ENCODE results near the gene CXCL5. TPM values are rescaled to one million over a fixed set of nuclear protein-coding genes. Genes with fewer than 3 reads are reported as not detected.

Gene CXCL5
- total and polyA plus RNA-seq, 9 donors, result 0.05 to 0.34 (median 0.12) TPM; not detected in 4

DNA sequence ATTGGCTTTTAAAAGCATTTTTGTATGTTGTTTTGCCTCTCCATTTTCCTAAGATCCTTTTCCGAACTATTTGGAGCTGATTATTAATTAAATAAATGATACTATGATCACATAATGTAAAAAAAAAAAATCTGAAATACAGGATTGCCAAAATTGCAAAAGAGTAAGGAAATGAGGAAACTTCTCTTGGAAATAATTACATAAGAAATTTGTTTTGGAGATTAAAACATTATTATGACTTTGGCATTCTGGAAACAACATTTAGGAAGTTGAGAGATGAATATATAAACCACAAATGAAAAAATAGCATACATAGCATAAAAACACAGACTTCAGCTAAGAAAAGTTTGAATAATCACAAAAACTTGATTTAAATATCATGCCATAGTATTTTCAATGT, 50.2 kb downstream of the CXCL5 start:
- no peak for DNase-seq
- no peak overlapping the region for H3K4me3 ChIP-seq

DNA sequence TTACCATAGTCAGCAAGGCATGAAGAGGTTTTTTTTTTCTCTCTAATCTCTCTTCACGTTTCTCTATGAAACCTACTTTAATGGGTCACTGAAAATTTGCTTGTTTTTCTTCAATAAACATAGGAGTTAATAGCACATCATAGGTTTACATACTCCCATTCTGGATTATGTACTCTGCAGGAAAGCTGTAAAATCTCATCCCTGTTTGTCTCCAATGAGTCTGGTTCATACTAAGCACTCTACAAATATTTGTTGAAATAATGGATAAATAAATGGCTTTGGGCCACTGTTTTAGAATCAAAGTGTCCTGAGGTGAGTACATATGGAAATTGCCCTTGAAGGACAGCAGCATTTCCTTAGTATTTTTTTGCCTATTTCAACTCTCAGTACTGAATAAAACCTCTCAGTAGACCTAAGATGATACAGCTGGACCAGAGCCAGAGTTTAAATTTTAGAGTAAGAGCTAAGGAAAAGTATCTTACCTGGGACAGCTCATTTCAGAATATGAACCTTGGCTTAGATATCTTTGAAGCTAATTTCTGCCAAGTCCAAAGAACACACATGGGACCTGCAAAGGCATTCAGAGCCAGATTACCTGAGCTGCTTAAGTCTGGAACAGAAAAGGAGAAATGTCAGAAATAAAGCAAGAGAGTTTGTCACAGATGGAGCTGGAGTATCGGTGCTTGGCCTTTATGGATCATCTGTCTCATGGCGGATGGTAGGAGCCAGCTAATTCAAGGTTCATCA, 51.1 kb downstream of the CXCL5 start:
- Histone ChIP-seq H3K9me3 (no peaks in the 10 kb centered on the region), H3K4me3 (no peak overlapping the region), H3K27me3 (no peaks in the 10 kb centered on the region), H3K36me3 (no peaks in the 10 kb centered on the region), H3K4me1 (ENCODE audit: insufficient read depth) (no peaks in the 10 kb centered on the region), H3K27ac (no peak overlapping the region)
- TF ChIP-seq POLR2A (IDR thresholded peaks at IDR 0.05), result no peak
- TF ChIP-seq, protein P1, sequence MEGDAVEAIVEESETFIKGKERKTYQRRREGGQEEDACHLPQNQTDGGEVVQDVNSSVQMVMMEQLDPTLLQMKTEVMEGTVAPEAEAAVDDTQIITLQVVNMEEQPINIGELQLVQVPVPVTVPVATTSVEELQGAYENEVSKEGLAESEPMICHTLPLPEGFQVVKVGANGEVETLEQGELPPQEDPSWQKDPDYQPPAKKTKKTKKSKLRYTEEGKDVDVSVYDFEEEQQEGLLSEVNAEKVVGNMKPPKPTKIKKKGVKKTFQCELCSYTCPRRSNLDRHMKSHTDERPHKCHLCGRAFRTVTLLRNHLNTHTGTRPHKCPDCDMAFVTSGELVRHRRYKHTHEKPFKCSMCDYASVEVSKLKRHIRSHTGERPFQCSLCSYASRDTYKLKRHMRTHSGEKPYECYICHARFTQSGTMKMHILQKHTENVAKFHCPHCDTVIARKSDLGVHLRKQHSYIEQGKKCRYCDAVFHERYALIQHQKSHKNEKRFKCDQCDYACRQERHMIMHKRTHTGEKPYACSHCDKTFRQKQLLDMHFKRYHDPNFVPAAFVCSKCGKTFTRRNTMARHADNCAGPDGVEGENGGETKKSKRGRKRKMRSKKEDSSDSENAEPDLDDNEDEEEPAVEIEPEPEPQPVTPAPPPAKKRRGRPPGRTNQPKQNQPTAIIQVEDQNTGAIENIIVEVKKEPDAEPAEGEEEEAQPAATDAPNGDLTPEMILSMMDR (IDR thresholded peaks at IDR 0.05), result no peak
- TF ChIP-seq EP300 (IDR thresholded peaks at IDR 0.05), result no peak
- WGBS, 3 donors, result 65 to 77% (median 68%) methylated on average over 3 of the region's 3 CpGs
- DNase-seq, result no peak
- intact Hi-C loops (cut with DNase I), result no loop called here

More for the DNA sequence above, 50.2 kb downstream of the CXCL5 start:
- Histone ChIP-seq H3K4me1 (ENCODE audit: insufficient read depth) (no peaks in the 10 kb centered on the region), H3K9me3 (no peaks in the 10 kb centered on the region), H3K27me3 (no peaks in the 10 kb centered on the region), H3K36me3 (no peaks in the 10 kb centered on the region), H3K27ac (no peak overlapping the region)
- 15 to 39% (median 15%) methylated on average over 1 of the region's 1 CpG for WGBS, 3 donors
- intact Hi-C loops (cut with DNase I), result no loop called here
- no peak for TF ChIP-seq POLR2A (IDR thresholded peaks at IDR 0.05)
- no peak for TF ChIP-seq EP300 (IDR thresholded peaks at IDR 0.05)
- TF ChIP-seq, protein P1 (IDR thresholded peaks at IDR 0.05), result no peak

DNA sequence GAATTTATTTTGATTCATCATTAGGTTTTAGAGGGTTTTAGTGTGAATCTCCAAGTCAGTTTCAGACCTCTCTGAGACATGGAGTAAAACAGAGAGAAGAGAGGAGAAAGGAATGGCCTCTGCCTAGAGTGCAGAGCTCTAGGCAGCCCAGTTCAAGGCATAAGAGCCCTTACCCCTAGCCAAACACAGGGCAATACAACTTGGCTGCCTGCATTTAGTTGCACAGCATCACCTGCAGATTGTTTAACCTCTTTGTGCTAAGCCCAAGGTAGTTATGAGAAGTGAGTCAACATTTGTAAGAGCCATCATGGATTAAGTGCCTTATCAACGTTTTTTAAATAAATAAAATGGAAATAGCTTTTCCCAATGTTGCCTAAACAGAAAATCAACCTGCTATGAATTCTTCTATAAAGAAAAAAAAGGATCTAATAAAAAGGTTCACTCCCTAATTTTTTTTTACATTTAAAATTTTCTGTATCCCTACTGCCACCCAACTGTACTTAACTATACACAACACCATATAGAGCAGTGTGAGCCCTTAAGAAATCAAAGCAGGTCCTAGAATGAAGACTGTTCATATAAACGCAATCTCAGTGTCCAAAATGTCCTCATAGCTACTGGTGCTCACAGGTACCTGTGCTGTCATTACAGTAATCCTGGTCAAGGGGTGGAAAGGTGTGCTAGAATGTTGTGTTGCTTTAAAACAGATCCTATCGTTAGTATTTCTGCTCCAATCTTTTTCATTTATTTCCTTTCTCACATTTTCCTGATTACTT, 52.6 kb downstream of the CXCL5 start:
- WGBS, 3 donors, result 70 to 78% (median 71%) methylated on average over 3 of the region's 3 CpGs
- intact Hi-C loops (cut with DNase I), result no loop called here

More for the DNA sequence above, 52.6 kb downstream of the CXCL5 start:
- TF ChIP-seq, protein P1 (IDR thresholded peaks at IDR 0.05), result no peak
- TF ChIP-seq POLR2A (IDR thresholded peaks at IDR 0.05) (no peak), EP300 (IDR thresholded peaks at IDR 0.05) (no peak)
- no peaks in the 10 kb centered on the region for H3K36me3 ChIP-seq
- no peaks in the 10 kb centered on the region for H3K9me3 ChIP-seq
- DNase-seq, result no peak
- no peaks in the 10 kb centered on the region for H3K27me3 ChIP-seq
- H3K27ac ChIP-seq, result no peak overlapping the region
- no peak overlapping the region for H3K4me3 ChIP-seq
- H3K4me1 ChIP-seq (ENCODE audit: insufficient read depth), result no peaks in the 10 kb centered on the region

Small RNA genes within 50 kb of the gene (small RNA-seq; reads per million reads assigned to genes)
- not detected for gene RN7SL218P

Other genes with a start within 250 kb of the CXCL5 start
- gene CXCL6, start 162.0 kb downstream of the CXCL5 start, total RNA-seq, result 1 to 10 TPM in 1 of 7 donors, under 1 TPM in 4, not detected in 2; 0.12 to 1.5 (median 0.15) TPM
- under 1 TPM; 0.20 to 0.75 TPM for gene CXCL6, start 162.0 kb downstream of the CXCL5 start, polyA plus RNA-seq
- not detected for gene PF4V1, start 145.4 kb downstream of the CXCL5 start, total RNA-seq
- not detected for gene PF4V1, start 145.4 kb downstream of the CXCL5 start, polyA plus RNA-seq
- gene CXCL1, start 129.3 kb downstream of the CXCL5 start, total RNA-seq, result 10 to 100 TPM in 1 of 7 donors, 1 to 10 TPM in 4, under 1 TPM in 2; 0.40 to 28.5 (median 1.5) TPM
- 1 to 10 TPM; 1.4 to 8.2 TPM for gene CXCL1, start 129.3 kb downstream of the CXCL5 start, polyA plus RNA-seq
- gene PF4, start 16.6 kb downstream of the CXCL5 start, total RNA-seq, result under 1 TPM in 1 of 7 donors, not detected in 6; 0.72 TPM
- not detected for gene PF4, start 16.6 kb downstream of the CXCL5 start, polyA plus RNA-seq
- gene PPBP, start 10.5 kb downstream of the CXCL5 start, total RNA-seq, result under 1 TPM in 1 of 7 donors, not detected in 6; 0.53 TPM
- gene PPBP, start 10.5 kb downstream of the CXCL5 start, polyA plus RNA-seq, result under 1 TPM in 1 of 2 donors, not detected in 1; 0.80 TPM
- gene CXCL3, start 40.0 kb upstream of the CXCL5 start, total RNA-seq, result 10 to 100 TPM in 1 of 7 donors, 1 to 10 TPM in 1, under 1 TPM in 5; 0.25 to 17.5 (median 0.54) TPM
- gene CXCL3, start 40.0 kb upstream of the CXCL5 start, polyA plus RNA-seq, result 1 to 10 TPM in 1 of 2 donors, under 1 TPM in 1; 0.72 to 1.1 TPM
- 100 to 1,000 TPM in 1 of 7 donors, 10 to 100 TPM in 3, 1 to 10 TPM in 3; 2.8 to 431 (median 11.0) TPM for gene CXCL2, start 100.5 kb upstream of the CXCL5 start, total RNA-seq
- gene CXCL2, start 100.5 kb upstream of the CXCL5 start, polyA plus RNA-seq, result 10 to 100 TPM in 1 of 2 donors, 1 to 10 TPM in 1; 3.4 to 12.7 TPM
- gene MTHFD2L, start 159.4 kb upstream of the CXCL5 start, total RNA-seq, result 10 to 100 TPM; 12.3 to 19.3 (median 14.5) TPM
- 1 to 10 TPM; 5.8 to 8.6 TPM for gene MTHFD2L, start 159.4 kb upstream of the CXCL5 start, polyA plus RNA-seq